B cell (primary cell): ENCODE results near the gene MGAT4B. TPM values are rescaled to one million over a fixed set of nuclear protein-coding genes. Genes with fewer than 3 reads are reported as not detected.

ENCODE experiments used
- ATAC-seq: fragments of 200-7000 bp; cut with Tn5 transposase; one replicate; pipeline ENCODE4 v1.10.0; 2021; ENCODE audit warnings: low read depth, mild to moderate bottlenecking, moderate number of reproducible peaks, moderate library complexity
- CTCF ChIA-PET: fragments of 350-600 bp; sonication (Branson Sonifier 250); formaldehyde crosslinking; loops from one replicate; lab custom pipeline; 2021; ENCODE audit warnings: antibody characterized with exemption, inconsistent platforms; lab: Charles Lee
- POLR2A ChIA-PET: fragments of 350-600 bp; sonication (Branson Sonifier 250); formaldehyde crosslinking; loops from one replicate; lab custom pipeline; 2021; ENCODE audit warnings: antibody characterized with exemption; lab: Charles Lee
- DNase-seq: peaks from one replicate; pipeline ENCODE4 v3.0.0; 2013
- H2AFZ ChIP-seq: 2 replicates; pipeline ENCODE4 v1.6.1; 2012; ENCODE audit warnings: mild to moderate bottlenecking, low read depth, low read length; ENCODE audit not compliant: insufficient read depth, poor library complexity, severe bottlenecking
- H3K27ac ChIP-seq, 2 donors: 1 replicate in 1 of 2; 2 replicates in 1 of 2; pipeline ENCODE4 v1.5.1; 2012 to 2013; ENCODE audit warnings: low read length in 2 of 2, mild to moderate bottlenecking in 2 of 2, moderate library complexity in 1 of 2
- H3K27me3 ChIP-seq, 4 experiments: fragments of 200-600 bp in 1 of 4; sonication (generic) in 1 of 4; replicated peaks in 1 of 4; 1 replicate in 2 of 4; 2 replicates in 2 of 4; pipeline versions ENCODE4 v1.6.1 to v1.7.0; 2013 to 2016; ENCODE audit warnings: low read length in 3 of 4, mild to moderate bottlenecking in 2 of 4, mixed read lengths in 1 of 4, moderate library complexity in 1 of 4; ENCODE audit not compliant: insufficient read depth in 4 of 4, control insufficient read depth in 3 of 4; ENCODE audit errors: control extremely low read depth in 1 of 4
- H3K36me3 ChIP-seq, 2 experiments: replicated peaks in 1 of 2; 1 replicate in 1 of 2; 2 replicates in 1 of 2; pipeline versions ENCODE4 v1.6.1 to v1.7.1; 2013; ENCODE audit warnings: low read length in 1 of 2; ENCODE audit not compliant: insufficient read depth in 2 of 2, control insufficient read depth in 1 of 2; ENCODE audit errors: control extremely low read depth in 1 of 2, extremely low read depth in 1 of 2
- H3K4me1 ChIP-seq, 2 donors: fragments of 200-600 bp in 1 of 2; sonication (generic) in 1 of 2; 1 replicate in 1 of 2; 2 replicates in 1 of 2; pipeline versions ENCODE4 v1.5.1 to v1.6.1; 2013 to 2017; ENCODE audit warnings: low read length in 2 of 2; ENCODE audit not compliant: control insufficient read depth in 2 of 2, insufficient read depth in 2 of 2
- H3K4me2 ChIP-seq: replicated peaks from 2 replicates; pipeline ENCODE3; 2012; ENCODE audit warnings: mild to moderate bottlenecking, low read depth, low read length; ENCODE audit not compliant: poor library complexity, severe bottlenecking
- H3K4me3 ChIP-seq, 5 experiments: fragments of 200-600 bp in 1 of 5; sonication (generic) in 1 of 5; 1 replicate in 3 of 5; 2 replicates in 2 of 5; pipeline versions ENCODE4 v1.5.1 to v1.7.0; 2011 to 2016; ENCODE audit warnings: low read length in 4 of 5, mild to moderate bottlenecking in 4 of 5, low read depth in 2 of 5, control low read depth in 1 of 5, moderate library complexity in 1 of 5; ENCODE audit not compliant: insufficient read depth in 1 of 5; ENCODE audit errors: control extremely low read depth in 1 of 5, extremely low read depth in 1 of 5
- H3K79me2 ChIP-seq: fragments of 200-600 bp; sonication (generic); one replicate; pipeline ENCODE4 v1.6.0; 2016; ENCODE audit warnings: low read length; ENCODE audit not compliant: control insufficient read depth, insufficient read depth
- H3K9ac ChIP-seq: fragments of 200-600 bp; sonication (generic); 2 replicates; pipeline ENCODE4 v1.6.1; 2017; ENCODE audit warnings: mild to moderate bottlenecking, low read length, moderate library complexity
- H3K9me3 ChIP-seq, 3 donors: one replicate each; pipeline versions ENCODE4 v1.6.1 to v1.7.1; 2013; ENCODE audit warnings: low read length in 2 of 3; ENCODE audit not compliant: control insufficient read depth in 2 of 3, insufficient read depth in 1 of 3; ENCODE audit errors: control extremely low read depth in 1 of 3
- H4K20me1 ChIP-seq: 2 replicates; pipeline ENCODE4 v1.6.0; 2012; ENCODE audit warnings: mild to moderate bottlenecking, low read length; ENCODE audit not compliant: insufficient read depth, control insufficient read depth, poor library complexity, severe bottlenecking
- H3K27ac Mint-ChIP-seq: one replicate; pipeline ENCODE4 v1.8.0; 2021; ENCODE audit warnings: mixed read lengths
- H3K27me3 Mint-ChIP-seq: one replicate; pipeline ENCODE4 v1.8.0; 2021; ENCODE audit warnings: mixed read lengths
- H3K4me1 Mint-ChIP-seq: one replicate; pipeline ENCODE4 v1.8.0; 2021; ENCODE audit warnings: mixed read lengths
- H3K4me3 Mint-ChIP-seq: one replicate; pipeline ENCODE4 v1.8.0; 2021; ENCODE audit warnings: mixed read lengths
- H3K9me3 Mint-ChIP-seq: one replicate; pipeline ENCODE4 v1.8.0; 2022; ENCODE audit warnings: mixed read lengths; ENCODE audit not compliant: insufficient read depth
- CTCF ChIP-seq: fragments of 200-600 bp; IDR thresholded peaks from one replicate; pipeline ENCODE4 v1.8.0; 2022; ENCODE audit warnings: antibody characterized with exemption, mild to moderate bottlenecking
- EZH2 ChIP-seq: IDR thresholded peaks from 2 replicates; pipeline ENCODE4 v1.6.1; 2012; ENCODE audit warnings: borderline replicate concordance, low read depth, mild to moderate bottlenecking, moderate library complexity, low read length; ENCODE audit not compliant: insufficient read depth, poor library complexity, severe bottlenecking
- WGBS: methylation state at CpG from one replicate; pipeline ENCODE4 v1.1.5; 2013; ENCODE audit warnings: missing lambda C conversion rate; ENCODE audit not compliant: insufficient coverage; 5-methylcytosine and 5-hydroxymethylcytosine counted together
- intact Hi-C: fragments of 100-400 bp; cut with micrococcal nuclease; formaldehyde crosslinking; loops from one replicate; pipeline ENCODE4 v1.10.0; 2022
- polyA plus RNA-seq: library from polyadenylated mRNA; depleted of rRNA; stranded (reverse); fragments of >200 nt; gene quantifications from 2 replicates; pipeline ENCODE4 v1.2.3, GENCODE V29; 2012
- total RNA-seq, 2 donors: library from RNA; stranded (reverse); fragments of 120-200 nt in 1 of 2; gene quantifications; 1 replicate in 1 of 2; 2 replicates in 1 of 2; pipeline versions ENCODE4 v1.2.3 to v1.2.4, GENCODE V29; 2013 to 2022

MGAT4B gene
- total and polyA plus RNA-seq, 2 donors (not counting 1 experiment from before 2014, with no cell fraction given): 105 to 165 TPM

DNA sequence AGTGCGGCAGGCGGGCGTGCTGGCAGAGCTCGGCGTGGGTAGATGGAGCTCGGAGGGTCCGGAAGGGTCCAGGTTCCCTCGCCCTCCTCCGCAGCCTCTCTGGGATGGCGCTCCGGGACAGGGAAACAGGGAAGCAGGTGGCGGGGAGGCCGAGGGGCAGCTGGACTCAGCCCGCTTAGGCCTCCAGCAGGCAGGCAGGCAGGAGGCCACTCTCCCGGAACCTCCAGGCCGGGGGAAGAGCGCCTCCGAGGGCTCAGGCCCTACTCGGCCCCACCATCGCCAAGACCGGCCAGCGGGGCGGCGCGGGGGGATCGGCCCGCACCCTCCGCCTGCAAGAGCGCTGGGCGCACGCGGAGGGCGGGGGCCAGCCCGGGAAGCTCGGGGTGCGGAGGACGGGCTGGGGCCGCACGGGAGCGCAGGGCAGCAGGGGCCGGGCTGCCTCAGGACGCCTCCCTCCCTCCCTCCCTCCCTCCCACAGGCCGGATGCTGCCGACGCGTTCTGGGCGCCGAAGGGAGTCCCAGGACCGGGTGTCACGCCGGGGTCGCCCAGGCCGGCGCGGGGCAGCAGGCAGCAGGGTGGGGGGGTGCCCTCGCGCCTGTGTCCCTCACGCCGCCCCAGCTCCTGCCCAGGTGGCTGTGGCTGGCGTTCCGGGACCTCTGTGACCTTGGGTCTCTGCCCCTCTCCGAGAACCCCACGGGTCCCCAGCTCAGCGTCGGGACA is 977 bp downstream of the MGAT4B start:
- Histone ChIP-seq H2AFZ (peak overlapping the region; percentile 60), H3K27me3 (no peaks in the 10 kb centered on the region), H3K36me3 (peaks cover 0 to 5% of the 10 kb centered on the region in 2 experiments), H3K4me1 (peaks cover 28 to 36% of the 10 kb centered on the region in 2 donors), H3K9me3 (peaks cover 0 to under 1% (median 0%) of the 10 kb centered on the region in 3 donors), H4K20me1 (peaks cover 50% of the 10 kb centered on the region), H3K79me2 (peaks cover 35% of the 10 kb centered on the region), H3K4me2 (peak overlapping the region; percentile 94), H3K9ac (peak overlapping the region; percentile 72), H3K27ac (peak overlapping the region; percentile 55 to 62), H3K4me3 (peak overlapping the region; percentile 7 to 72 (median 67))
- peak; percentile 63 for DNase-seq
- no peaks in the 10 kb centered on the region for H3K9me3 Mint-ChIP-seq
- ChIA-PET POLR2A (interaction anchor here (0.7 to 4.3 kb wide), 5 partner anchors 12 to 182 kb away, joined by 3 to 44 read pairs (median 3); partner anchors contain the start of genes HNRNPH1, LTC4S, MRNIP and SQSTM1), CTCF (interaction anchor here (0.6 to 1.3 kb wide), 4 partner anchors 14 to 169 kb away, joined by 3 to 4 read pairs (median 3); partner anchors contain the start of gene TBC1D9B)
- no peak for TF ChIP-seq EZH2
- TF ChIP-seq CTCF: no peak
- H3K27me3 Mint-ChIP-seq: no peaks in the 10 kb centered on the region
- peaks cover 34% of the 10 kb centered on the region for H3K4me1 Mint-ChIP-seq
- H3K27ac Mint-ChIP-seq: peak overlapping the region; percentile 81
- peak; percentile 4 for ATAC-seq
- H3K4me3 Mint-ChIP-seq: peak overlapping the region; percentile 82
- 15% methylated on average over 65 of the region's 65 CpGs for WGBS
- intact Hi-C loops: loop anchor here (1.0 kb wide), 1 partner anchor 14 kb away; no protein-coding TSS in a partner anchor
